Measurements from ENCODE around the gene ECM1.

The ECM1 gene

GRCh38 chr1:150513351-150513791 lies 5.5 kb downstream of the ECM1 start:
- Histone ChIP-seq H3K27ac (ENCODE audit: poor library complexity, severe bottlenecking) (peak overlapping the region; percentile 14), H3K4me1 (ENCODE audit: insufficient read depth, poor library complexity, severe bottlenecking) (peaks cover 11% of the 10 kb centered on the region), H3K36me3 (ENCODE audit: low read depth) (no peaks in the 10 kb centered on the region), H3K9me3 (ENCODE audit: severe bottlenecking) (no peaks in the 10 kb centered on the region), H3K27me3 (ENCODE audit: insufficient read depth, poor library complexity, severe bottlenecking) (no peaks in the 10 kb centered on the region), H3K4me3 (ENCODE audit: severe bottlenecking) (no peak overlapping the region)
- ATAC-seq (ENCODE audit: low read depth) = peak; percentile 9; the same call in 1 of the 3 replicates
- DNase-seq (ENCODE audit: low spot score) = no peak
- TF ChIP-seq CTCF (IDR thresholded peaks at IDR 0.05; ENCODE audit: poor library complexity, severe bottlenecking) = no peak

- no peaks in the 10 kb centered on the region for H3K27me3 ChIP-seq (ENCODE audit: insufficient read depth, poor library complexity, severe bottlenecking)
- H3K9me3 ChIP-seq (ENCODE audit: severe bottlenecking) = no peaks in the 10 kb centered on the region
- DNase-seq (ENCODE audit: low spot score) = no peak
- no peak overlapping the region for H3K27ac ChIP-seq (ENCODE audit: poor library complexity, severe bottlenecking)
- no peak for TF ChIP-seq CTCF (IDR thresholded peaks at IDR 0.05; ENCODE audit: poor library complexity, severe bottlenecking)
- peaks cover 11% of the 10 kb centered on the region for H3K4me1 ChIP-seq (ENCODE audit: insufficient read depth, poor library complexity, severe bottlenecking)
- no peaks in the 10 kb centered on the region for H3K36me3 ChIP-seq (ENCODE audit: low read depth)
- no peak for ATAC-seq (ENCODE audit: low read depth)
- no peak overlapping the region for H3K4me3 ChIP-seq (ENCODE audit: severe bottlenecking)
Measured at GRCh38 chr1:150514260-150514659, 6.4 kb downstream of the ECM1 start.

GRCh38 chr1:150514913-150515327 lies 7.0 kb downstream of the ECM1 start:
- peak overlapping the region; percentile 22 for H3K27ac ChIP-seq (ENCODE audit: poor library complexity, severe bottlenecking)

GRCh38 chr1:150515328-150516049 lies 7.6 kb downstream of the ECM1 start, which contains the start of gene FALEC:
Gene FALEC, plus strand, starts transcription at chr1:150515752.
- DNase-seq (ENCODE audit: low spot score) (peak; percentile 95), ATAC-seq (ENCODE audit: low read depth) (peak; percentile 94)
- Histone ChIP-seq H3K36me3 (ENCODE audit: low read depth) (no peaks in the 10 kb centered on the region), H3K27ac (ENCODE audit: poor library complexity, severe bottlenecking) (peak within 1 kb of the TSS; percentile 22), H3K4me1 (ENCODE audit: insufficient read depth, poor library complexity, severe bottlenecking) (peaks cover 11% of the 10 kb centered on the region), H3K9me3 (ENCODE audit: severe bottlenecking) (no peaks in the 10 kb centered on the region), H3K27me3 (ENCODE audit: insufficient read depth, poor library complexity, severe bottlenecking) (no peaks in the 10 kb centered on the region), H3K4me3 (ENCODE audit: severe bottlenecking) (peak within 1 kb of the TSS; percentile 40)
- no peak for TF ChIP-seq CTCF (IDR thresholded peaks at IDR 0.05; ENCODE audit: poor library complexity, severe bottlenecking)

More at GRCh38 chr1:150514913-150515327, 7.0 kb downstream of the ECM1 start:
- H3K27me3 ChIP-seq (ENCODE audit: insufficient read depth, poor library complexity, severe bottlenecking) = no peaks in the 10 kb centered on the region
- peak overlapping the region; percentile 40 for H3K4me3 ChIP-seq (ENCODE audit: severe bottlenecking)
- TF ChIP-seq CTCF (IDR thresholded peaks at IDR 0.05; ENCODE audit: poor library complexity, severe bottlenecking) = no peak
- peaks cover 11% of the 10 kb centered on the region for H3K4me1 ChIP-seq (ENCODE audit: insufficient read depth, poor library complexity, severe bottlenecking)
- H3K9me3 ChIP-seq (ENCODE audit: severe bottlenecking) = no peaks in the 10 kb centered on the region
- no peaks in the 10 kb centered on the region for H3K36me3 ChIP-seq (ENCODE audit: low read depth)
- ATAC-seq (ENCODE audit: low read depth) (no peak), DNase-seq (ENCODE audit: low spot score) (no peak)

- Histone ChIP-seq H3K36me3 (ENCODE audit: low read depth) (no peaks in the 10 kb centered on the region), H3K9me3 (ENCODE audit: severe bottlenecking) (no peaks in the 10 kb centered on the region), H3K4me1 (ENCODE audit: insufficient read depth, poor library complexity, severe bottlenecking) (peaks cover 11% of the 10 kb centered on the region), H3K27ac (ENCODE audit: poor library complexity, severe bottlenecking) (peak overlapping the region; percentile 14), H3K27me3 (ENCODE audit: insufficient read depth, poor library complexity, severe bottlenecking) (no peaks in the 10 kb centered on the region), H3K4me3 (ENCODE audit: severe bottlenecking) (peak overlapping the region; percentile 40)
- no peak for ATAC-seq (ENCODE audit: low read depth)
- DNase-seq (ENCODE audit: low spot score) = no peak
- TF ChIP-seq CTCF (IDR thresholded peaks at IDR 0.05; ENCODE audit: poor library complexity, severe bottlenecking) = no peak
Measured at GRCh38 chr1:150516050-150516591, 8.2 kb downstream of the ECM1 start.
